Stimulated activated CD8-positive, alpha-beta memory T cell treated with anti-CD3 and anti-CD28 coated beads, Interleukin-12 subunit alpha, Interleukin-12 subunit beta, amount 100 ng/mL, for 24 hours (primary cell): ENCODE measurements around the gene ZNF598.
A peak's percentile ranks its signal among the peaks of the same experiment; 100 is the strongest.
"Not testable (repeated sequence)": the region's sequence is repeated elsewhere in the genome, so short reads cannot be mapped to it uniquely, and the experiment has no call there.

Experiments used
- DNase-seq: peaks from one replicate; pipeline ENCODE4 v3.0.0-alpha.2; 2020; ENCODE audit errors: extremely low read depth

The ZNF598 gene

GRCh38 chr16:1976951-1977874, 32.4 kb downstream of the ZNF598 start:
- no peak for DNase-seq

- DNase-seq: no peak
Observed at GRCh38 chr16:1976216-1976520, 33.5 kb downstream of the ZNF598 start.

- DNase-seq: no peak
Observed at GRCh38 chr16:1975432-1976215, 34.0 kb downstream of the ZNF598 start.

GRCh38 chr16:1974157-1975070, 35.2 kb downstream of the ZNF598 start:
- DNase-seq: no peak

- DNase-seq: no peak
Observed at GRCh38 chr16:1973461-1974156, 36.0 kb downstream of the ZNF598 start.

DNA sequence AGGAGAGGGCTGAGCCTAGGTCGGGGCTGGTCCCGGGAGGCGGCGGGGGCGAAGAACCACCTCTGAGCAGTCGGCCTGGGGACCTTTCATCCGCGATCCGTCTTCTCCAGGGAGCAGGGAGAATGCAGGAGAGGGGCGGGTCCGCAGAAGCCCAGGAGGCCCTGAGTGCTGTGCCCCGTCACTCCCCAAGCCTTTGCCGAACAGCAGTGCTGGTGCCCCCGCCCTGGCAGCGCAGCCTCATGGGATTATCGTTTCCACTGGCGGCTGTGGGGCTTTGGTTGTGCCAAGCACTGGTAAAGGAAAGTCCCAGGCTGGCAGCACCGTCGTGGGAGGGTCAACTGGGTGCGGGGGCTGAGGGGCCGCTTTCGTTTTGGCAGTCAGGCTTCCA, 37.1 kb downstream of the ZNF598 start:
- DNase-seq: no peak

DNA sequence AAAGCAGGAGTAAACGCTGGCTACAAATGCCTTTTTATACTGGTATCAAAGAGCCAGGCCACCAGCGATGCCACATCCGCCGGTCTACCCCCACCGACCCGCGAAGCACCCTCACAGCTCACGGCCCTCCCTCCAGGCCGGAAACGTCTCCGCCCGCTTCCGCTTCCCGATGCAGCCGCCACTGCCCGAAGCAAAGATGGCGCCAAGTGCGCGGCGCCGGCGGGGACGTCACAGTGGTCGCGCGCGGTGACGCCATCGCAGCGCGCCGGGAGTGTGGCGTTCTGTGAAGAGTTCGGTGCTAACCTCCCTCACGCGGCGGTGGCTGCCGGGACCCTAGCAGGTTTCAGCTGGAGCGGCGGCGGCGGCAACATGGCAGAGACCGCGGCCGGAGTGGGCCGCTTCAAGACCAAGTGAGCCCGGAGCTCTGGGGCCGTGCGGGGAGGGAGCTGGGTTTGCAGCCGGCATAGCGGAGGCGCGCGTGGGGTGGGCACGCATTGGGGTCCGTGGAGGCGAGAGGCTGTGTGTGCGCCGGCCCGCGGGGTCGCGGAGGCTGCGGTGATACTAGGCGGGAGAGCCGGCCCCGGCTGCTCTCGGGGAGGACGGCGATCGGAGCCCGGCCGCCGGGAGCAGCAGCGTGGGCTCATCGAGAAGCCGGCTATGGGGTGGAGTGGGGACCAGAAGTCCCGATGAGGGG, 37.7 kb downstream of the ZNF598 start, which contains the start of gene TBL3:
TBL3 (plus strand) TSS at position 258 of the 694 bp plus-strand sequence; CDS start at position 370, 112 bp downstream.
- peak; percentile 91 for DNase-seq

GRCh38 chr16:1968146-1968953, 41.3 kb downstream of the ZNF598 start:
- DNase-seq: no peak

GRCh38 chr16:1966460-1966859, 43.2 kb downstream of the ZNF598 start, which contains the start of gene RNF151:
Gene RNF151 (plus strand): TSS chr16:1966856. CDS start chr16:1966882, 26 bp downstream.
- DNase-seq: no peak

DNA sequence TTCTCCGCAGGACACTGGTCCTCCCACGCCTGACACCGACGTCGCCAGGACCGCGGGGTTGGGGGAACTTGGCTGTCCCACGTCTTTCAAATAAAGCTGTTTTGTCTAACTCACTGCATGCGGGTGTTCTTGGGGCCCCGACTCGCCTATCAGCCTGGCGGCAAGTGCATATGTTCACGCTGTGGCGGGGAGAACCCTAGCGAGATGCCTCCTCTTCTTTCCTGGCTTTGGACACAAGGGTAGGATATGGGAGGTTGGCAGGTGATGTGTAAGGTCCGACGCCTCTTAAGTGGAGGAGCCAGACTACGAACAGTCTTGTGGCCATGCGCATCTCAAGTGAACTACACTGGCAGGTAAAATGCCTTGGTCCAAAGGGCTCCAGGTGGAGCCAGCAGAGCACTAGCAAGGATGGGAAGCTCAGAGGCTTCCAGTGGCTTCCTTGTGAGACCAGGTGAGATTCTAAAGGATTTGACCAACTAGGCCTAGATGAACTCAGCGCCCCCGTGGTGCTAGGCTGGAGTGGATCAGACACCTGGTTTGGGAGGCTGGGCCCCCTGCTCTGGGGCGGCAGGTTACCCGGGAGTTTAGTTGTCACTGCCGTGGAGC, 44.1 kb downstream of the ZNF598 start:
- no peak for DNase-seq

GRCh38 chr16:1964506-1965395, 44.9 kb downstream of the ZNF598 start, which contains the start of gene RPS2:
Gene RPS2 (minus strand): TSS chr16:1964826. CDS start chr16:1964625, 201 bp downstream.
- DNase-seq: peak; percentile 91

DNA sequence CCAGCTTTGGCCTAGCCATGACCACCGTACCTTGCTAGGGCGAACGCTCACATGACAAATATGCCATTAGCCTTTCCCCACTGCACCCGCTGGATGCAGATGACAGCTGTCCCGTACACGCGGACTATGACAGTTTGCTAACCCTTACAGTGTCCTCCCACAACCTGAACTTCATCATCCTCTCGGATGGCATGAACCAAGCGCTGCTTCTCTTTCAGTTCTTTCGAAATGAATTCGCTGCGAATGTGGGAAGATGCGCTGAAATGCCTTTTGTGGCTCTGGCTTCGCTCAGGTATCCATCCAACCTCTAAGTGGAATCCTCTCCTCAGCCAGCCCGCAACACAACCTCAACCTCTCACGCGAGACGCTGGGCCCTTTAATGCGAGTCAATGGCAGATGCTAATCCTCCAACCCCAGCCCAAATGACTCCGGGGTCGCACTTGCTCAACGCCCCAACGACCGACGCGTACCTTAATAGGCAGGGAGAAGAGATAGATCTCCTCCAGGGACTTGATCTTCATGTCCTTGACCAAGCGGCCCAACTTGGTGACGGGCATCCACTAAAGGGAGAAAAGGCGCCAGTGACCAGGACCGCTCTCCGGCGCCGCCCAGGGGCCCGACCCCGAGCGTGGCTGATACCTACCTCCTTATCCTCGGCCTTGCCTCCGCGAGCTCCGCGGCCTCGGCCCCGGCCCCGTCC, 45.7 kb downstream of the ZNF598 start:
- no peak for DNase-seq

DNA sequence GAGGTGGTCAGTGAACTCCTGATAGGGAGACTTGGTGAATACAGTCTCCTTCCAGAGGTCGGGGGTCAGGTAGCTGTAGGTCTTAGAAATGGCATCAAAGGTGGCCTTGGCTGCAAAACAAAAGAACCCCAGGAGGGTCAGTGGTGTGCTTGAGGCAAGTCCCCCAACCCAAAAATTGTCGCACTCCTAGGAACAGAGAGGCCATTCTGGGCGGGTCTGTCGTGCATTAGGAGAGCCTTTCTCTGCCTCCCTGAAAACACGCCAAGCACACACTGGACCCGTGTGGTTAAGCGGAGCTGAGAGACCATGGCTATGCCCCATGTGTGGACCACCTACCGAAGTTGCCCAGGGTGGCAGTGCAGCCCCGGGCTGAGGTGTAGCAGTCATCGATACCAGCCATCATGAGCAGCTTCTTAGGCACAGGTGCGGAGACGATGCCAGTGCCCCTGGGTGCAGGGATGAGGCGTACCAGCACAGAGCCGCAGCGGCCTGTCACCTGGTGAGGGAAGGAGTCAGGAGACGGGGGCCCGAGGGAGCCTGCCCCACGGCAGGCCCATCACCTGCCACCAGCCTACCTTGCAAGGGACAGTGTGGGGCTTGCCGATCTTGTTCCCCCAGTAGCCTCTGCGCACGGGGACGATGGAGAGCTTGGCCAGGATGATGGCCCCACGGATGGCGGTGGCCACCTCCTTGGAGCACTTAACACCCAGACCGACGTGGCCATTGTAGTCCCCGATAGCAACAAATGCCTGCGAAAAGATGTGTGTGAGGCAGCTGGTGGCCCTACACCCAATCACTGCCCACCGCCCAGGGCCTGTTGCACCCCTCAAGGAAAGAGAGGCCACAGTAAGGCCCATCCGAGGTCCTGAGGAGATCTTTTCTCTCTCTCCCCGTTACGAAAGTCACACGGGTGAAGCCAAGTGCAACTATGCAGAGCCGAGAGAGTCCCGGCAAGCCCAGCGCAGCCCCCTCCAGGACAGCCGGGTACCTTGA, 47.2 kb downstream of the ZNF598 start:
- DNase-seq: not testable (repeated sequence)

- DNase-seq: no peak
Observed at GRCh38 chr16:1961651-1962067, 48.0 kb downstream of the ZNF598 start.

- DNase-seq: no peak
Observed at GRCh38 chr16:1960665-1961630, 48.7 kb downstream of the ZNF598 start.
